ENCODE results near the gene MAML3. TPM values are rescaled to one million over a fixed set of nuclear protein-coding genes. Genes with fewer than 3 reads are reported as not detected.

The MAML3 gene
- total and polyA plus RNA-seq, 8 donors = 1.7 to 20.3 (median 8.4) TPM

GRCh38 chr4:139686988-139687387, 467.0 kb downstream of the MAML3 start:
- H3K27me3 ChIP-seq = no peaks in the 10 kb centered on the region
- intact Hi-C loops (cut with DNase I; ENCODE audit: low total_unique reads) = no loop called here
- 67 to 86% (median 85%) methylated on average over 3 of the region's 3 CpGs for WGBS, 5 donors
- H3K9me3 ChIP-seq = no peaks in the 10 kb centered on the region
- TF ChIP-seq EP300 (IDR thresholded peaks at IDR 0.05) (no peak), POLR2AphosphoS5 (IDR thresholded peaks at IDR 0.05) (no peak), POLR2A (IDR thresholded peaks at IDR 0.05) (no peak)
- TF ChIP-seq, protein P1, sequence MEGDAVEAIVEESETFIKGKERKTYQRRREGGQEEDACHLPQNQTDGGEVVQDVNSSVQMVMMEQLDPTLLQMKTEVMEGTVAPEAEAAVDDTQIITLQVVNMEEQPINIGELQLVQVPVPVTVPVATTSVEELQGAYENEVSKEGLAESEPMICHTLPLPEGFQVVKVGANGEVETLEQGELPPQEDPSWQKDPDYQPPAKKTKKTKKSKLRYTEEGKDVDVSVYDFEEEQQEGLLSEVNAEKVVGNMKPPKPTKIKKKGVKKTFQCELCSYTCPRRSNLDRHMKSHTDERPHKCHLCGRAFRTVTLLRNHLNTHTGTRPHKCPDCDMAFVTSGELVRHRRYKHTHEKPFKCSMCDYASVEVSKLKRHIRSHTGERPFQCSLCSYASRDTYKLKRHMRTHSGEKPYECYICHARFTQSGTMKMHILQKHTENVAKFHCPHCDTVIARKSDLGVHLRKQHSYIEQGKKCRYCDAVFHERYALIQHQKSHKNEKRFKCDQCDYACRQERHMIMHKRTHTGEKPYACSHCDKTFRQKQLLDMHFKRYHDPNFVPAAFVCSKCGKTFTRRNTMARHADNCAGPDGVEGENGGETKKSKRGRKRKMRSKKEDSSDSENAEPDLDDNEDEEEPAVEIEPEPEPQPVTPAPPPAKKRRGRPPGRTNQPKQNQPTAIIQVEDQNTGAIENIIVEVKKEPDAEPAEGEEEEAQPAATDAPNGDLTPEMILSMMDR (IDR thresholded peaks at IDR 0.05) = no peak
- H3K4me1 ChIP-seq = peaks cover 7 to 35% (median 18%) of the 10 kb centered on the region in 4 donors
- no peak for DNase-seq
- peaks cover 0 to 26% (median 21%) of the 10 kb centered on the region in 4 donors for H3K36me3 ChIP-seq
- H3K27ac ChIP-seq = peak overlapping the region in 1 of 5 donors; percentile 1
- no peak overlapping the region for H3K4me3 ChIP-seq

- peaks cover 0 to 26% (median 21%) of the 10 kb centered on the region in 4 donors for H3K36me3 ChIP-seq
- no peaks in the 10 kb centered on the region for H3K9me3 ChIP-seq
- no peaks in the 10 kb centered on the region for H3K27me3 ChIP-seq
- TF ChIP-seq POLR2A (IDR thresholded peaks at IDR 0.05) (no peak), EP300 (IDR thresholded peaks at IDR 0.05) (no peak), POLR2AphosphoS5 (IDR thresholded peaks at IDR 0.05) (no peak)
- TF ChIP-seq, protein P1 (IDR thresholded peaks at IDR 0.05) = no peak
- intact Hi-C loops (cut with DNase I; ENCODE audit: low total_unique reads) = no loop called here
- no peak overlapping the region for H3K4me3 ChIP-seq
- whole genome bisulfite sequencing, 5 donors = 11 to 50% (median 36%) methylated on average over 1 of the region's 1 CpG
- no peak for DNase-seq
- H3K4me1 ChIP-seq = peaks cover 5 to 32% (median 18%) of the 10 kb centered on the region in 4 donors
- H3K27ac ChIP-seq = no peak overlapping the region
Observed at GRCh38 chr4:139686130-139686529, 467.9 kb downstream of the MAML3 start.

DNA sequence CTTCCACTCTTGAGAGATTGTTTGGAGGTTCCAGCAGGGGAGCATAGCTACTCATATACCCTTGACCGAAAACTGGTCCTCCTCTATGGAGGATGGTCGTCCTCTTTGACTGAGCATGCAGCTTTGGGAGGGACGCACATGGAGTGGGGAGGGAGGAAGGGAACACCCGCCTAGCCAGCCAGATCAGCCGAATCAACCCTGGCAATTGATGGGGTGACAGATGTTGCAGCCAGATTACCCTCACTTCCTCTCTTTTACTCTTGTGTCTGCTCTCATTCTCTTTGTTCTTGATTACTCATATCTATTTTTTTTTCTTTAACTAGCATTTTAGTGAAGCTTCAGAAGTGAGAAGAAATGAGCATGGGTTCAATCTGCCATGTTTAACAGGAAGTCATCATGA, 468.8 kb downstream of the MAML3 start:
- TF ChIP-seq EP300 (IDR thresholded peaks at IDR 0.05) (no peak), POLR2A (IDR thresholded peaks at IDR 0.05) (no peak)
- no peak overlapping the region for H3K4me3 ChIP-seq
- H3K4me1 ChIP-seq = peaks cover 7 to 32% (median 19%) of the 10 kb centered on the region in 4 donors
- H3K36me3 ChIP-seq = peaks cover 0 to 32% (median 23%) of the 10 kb centered on the region in 4 donors
- no peaks in the 10 kb centered on the region for H3K27me3 ChIP-seq
- intact Hi-C loops (cut with DNase I; ENCODE audit: low total_unique reads) = no loop called here
- WGBS, 5 donors = 90 to 100% (median 96%) methylated on average over 5 of the region's 5 CpGs
- no peaks in the 10 kb centered on the region for H3K9me3 ChIP-seq
- no peak for DNase-seq
- no peak overlapping the region for H3K27ac ChIP-seq

DNA sequence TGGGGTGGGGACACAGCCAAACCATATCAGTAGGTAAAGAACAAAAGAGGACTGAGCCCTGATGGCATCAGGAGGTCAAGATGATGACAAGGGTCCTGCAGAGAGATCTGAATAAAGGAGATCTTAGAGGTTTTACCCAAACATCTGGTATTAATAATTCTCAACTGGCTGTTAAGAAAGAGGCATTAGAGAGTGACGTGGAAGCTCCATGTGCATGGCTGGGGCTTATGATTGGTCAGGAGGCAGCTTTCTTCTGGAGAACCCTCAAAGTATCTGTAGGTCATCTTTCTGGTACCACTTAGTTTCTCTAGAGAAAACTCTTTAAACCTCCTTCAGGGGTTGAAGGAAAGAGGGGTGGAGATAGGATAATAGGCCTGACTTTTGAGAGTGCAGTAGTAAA, 469.6 kb downstream of the MAML3 start:
- 81 to 100% (median 97%) methylated on average over 1 of the region's 1 CpG for WGBS, 5 donors
- intact Hi-C loops (cut with DNase I; ENCODE audit: low total_unique reads) = no loop called here
- no peak for DNase-seq

DNA sequence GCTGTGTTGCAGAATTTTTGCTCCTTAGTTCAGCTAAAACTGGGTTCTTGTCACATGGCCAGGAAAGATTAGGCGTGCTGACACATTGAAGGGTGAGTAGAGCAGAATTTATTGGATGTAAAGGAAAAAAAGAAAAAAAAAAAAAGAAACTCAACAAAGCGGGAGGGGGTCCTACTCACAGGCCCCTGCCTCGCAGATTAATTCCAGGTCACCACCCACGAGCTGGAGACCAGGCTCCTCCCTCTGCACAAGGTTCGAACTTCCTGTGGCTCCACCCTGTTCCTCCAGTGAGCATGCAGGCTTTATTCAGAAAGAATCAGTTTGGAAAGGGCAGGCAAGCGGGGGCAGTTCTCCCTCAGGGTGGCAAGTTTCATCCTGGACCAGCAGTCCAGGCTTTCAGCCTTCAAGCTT, 471.2 kb downstream of the MAML3 start:
- intact Hi-C loops (cut with DNase I; ENCODE audit: low total_unique reads) = no loop called here
- no peak for DNase-seq
- H3K27ac ChIP-seq = no peak overlapping the region
- H3K4me3 ChIP-seq = no peak overlapping the region
- H3K9me3 ChIP-seq = no peaks in the 10 kb centered on the region
- H3K36me3 ChIP-seq = peaks cover 0 to 49% (median 38%) of the 10 kb centered on the region in 4 donors
- H3K4me1 ChIP-seq = peaks cover 7 to 32% (median 19%) of the 10 kb centered on the region in 4 donors
- TF ChIP-seq EP300 (IDR thresholded peaks at IDR 0.05) = no peak
- TF ChIP-seq POLR2A (IDR thresholded peaks at IDR 0.05) = no peak
- TF ChIP-seq, protein P1 (IDR thresholded peaks at IDR 0.05) = no peak
- TF ChIP-seq POLR2AphosphoS5 (IDR thresholded peaks at IDR 0.05) = no peak
- H3K27me3 ChIP-seq = no peaks in the 10 kb centered on the region
- 51 to 64% (median 53%) methylated on average over 6 of the region's 6 CpGs for WGBS, 5 donors

More for the DNA sequence above, 469.6 kb downstream of the MAML3 start:
- Histone ChIP-seq H3K36me3 (peaks cover 0 to 37% (median 26%) of the 10 kb centered on the region in 4 donors), H3K4me3 (no peak overlapping the region), H3K4me1 (peaks cover 7 to 32% (median 19%) of the 10 kb centered on the region in 4 donors), H3K27me3 (no peaks in the 10 kb centered on the region), H3K27ac (no peak overlapping the region), H3K9me3 (no peaks in the 10 kb centered on the region)
- TF ChIP-seq, protein P1 (IDR thresholded peaks at IDR 0.05) = no peak
- no peak for TF ChIP-seq EP300 (IDR thresholded peaks at IDR 0.05)
- TF ChIP-seq POLR2AphosphoS5 (IDR thresholded peaks at IDR 0.05) = no peak
- TF ChIP-seq POLR2A (IDR thresholded peaks at IDR 0.05) = no peak
